Amygdala (tissue), 56 donors: Measurements from ENCODE around the gene FCRLB.
"Not testable (repeated sequence)": the region's sequence is repeated elsewhere in the genome, so short reads cannot be mapped to it uniquely, and the experiment has no call there.

Experiments used
- DNase-seq, 56 donors: peaks; one replicate each; lab custom pipeline; 2025; lab: John Stamatoyannopoulos, UW

FCRLB gene, protein sequence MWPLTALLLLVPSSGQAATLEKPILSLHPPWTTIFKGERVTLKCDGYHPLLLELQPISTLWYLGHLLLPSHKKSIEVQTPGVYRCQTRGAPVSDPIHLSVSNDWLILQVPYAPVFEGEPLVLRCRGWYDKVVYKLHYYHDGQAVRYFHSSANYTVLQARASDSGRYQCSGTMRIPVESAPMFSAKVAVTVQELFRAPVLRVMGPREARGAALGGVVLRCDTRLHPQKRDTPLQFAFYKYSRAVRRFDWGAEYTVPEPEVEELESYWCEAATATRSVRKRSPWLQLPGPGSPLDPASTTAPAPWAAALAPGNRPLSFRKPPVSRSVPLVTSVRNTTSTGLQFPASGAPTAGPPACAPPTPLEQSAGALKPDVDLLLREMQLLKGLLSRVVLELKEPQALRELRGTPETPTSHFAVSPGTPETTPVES

DNA sequence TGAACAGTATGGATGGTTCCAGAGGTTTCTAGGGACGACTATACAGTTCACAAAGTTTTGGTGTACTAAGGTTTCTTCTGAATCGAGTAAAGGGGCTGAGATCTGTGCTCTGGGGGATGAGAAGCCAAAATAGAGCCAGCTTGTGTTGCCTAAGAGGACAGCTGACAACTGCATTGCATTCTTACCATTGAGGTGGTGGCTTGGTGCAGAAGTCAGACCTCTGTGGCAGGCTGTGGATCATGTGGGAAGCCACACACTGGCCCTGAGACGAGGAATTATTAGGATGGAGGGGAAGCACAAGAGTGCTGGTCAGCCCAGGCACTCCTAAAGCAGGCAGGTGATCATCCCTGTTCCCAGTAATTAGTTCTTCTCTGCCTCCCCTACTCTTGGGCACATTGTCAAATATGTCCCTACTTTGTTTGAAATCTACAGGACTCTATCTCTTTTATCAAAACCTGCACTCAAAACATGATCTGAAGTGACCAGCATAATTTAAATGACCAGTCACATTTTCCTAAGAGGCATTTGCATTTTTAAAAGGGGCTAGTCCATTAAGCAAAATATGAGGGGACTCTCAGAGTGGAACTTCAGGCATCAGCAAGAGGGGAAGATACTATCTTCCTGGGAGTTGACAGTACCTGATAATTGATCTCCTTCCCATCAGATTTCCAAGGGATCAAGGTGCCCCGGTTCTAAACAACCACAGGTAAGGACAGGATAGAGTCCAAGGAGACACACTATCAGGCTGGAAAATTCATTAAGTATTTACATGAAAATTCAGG, at the start of gene FCRLB:
Gene FCRLB, plus strand, starts transcription at position 589 of the 782 bp plus-strand sequence. CDS start 1,129 bp downstream, outside the sequence.
- no peak for DNase-seq

DNA sequence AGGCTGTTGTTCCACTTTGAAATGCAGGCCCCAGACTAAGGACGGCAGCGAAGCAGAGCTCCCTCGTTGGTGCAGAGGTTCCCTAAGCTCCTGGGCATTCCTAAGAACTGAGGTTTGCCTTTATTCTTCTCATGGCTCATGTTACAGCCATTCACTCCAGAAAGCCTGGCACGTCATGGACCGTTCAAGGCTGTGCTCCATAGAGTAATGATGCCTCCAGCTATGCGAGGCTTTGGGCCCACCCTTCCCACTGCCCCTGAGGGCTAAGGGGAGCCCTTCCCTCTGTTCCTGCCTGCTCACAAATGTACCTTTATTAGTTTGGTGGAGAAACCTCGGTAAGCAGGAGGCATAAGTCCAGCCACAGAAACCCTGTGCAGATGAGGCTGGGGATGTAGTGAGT, 47.9 kb upstream of the FCRLB start:
- DNase-seq, result not testable (repeated sequence)

DNA sequence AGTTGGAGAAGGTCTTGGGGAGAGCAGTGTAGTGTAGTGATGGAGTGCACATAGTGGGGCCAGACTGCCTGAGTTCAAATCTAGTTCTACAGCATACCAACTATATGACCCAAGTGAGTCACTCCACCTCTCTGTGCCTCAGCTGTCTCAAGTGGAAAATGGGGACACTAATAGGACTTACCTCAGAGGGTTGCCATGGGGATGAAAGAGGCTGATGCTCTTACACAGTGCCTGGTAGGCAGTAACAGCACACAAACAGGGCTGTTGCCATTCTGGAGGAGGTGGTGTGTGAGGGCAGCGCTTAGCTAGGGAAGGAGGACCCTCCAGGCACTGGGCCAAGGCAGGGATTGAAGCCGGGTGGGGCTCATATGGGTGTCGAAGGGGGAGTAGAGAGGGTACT, 46.9 kb upstream of the FCRLB start:
- not testable (repeated sequence) for DNase-seq

DNA sequence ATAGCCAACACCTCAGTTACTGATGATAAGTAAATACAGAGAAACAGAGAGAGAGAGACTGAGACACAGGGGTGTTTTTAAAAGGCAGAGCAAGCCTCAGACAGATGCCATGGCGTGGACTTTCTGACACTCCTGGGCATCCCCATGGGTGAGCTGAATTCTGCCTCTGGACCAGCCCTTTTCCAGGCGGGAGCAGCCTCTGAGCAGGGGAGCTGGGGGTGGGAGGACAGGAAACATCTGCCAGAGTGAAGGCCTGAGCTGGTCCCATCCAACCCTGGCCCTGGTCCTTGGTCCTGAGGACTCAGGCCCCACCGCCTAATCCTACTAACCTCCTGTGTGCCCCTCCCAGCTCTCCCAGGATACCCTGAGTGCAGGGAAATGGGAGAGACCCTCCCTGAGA, 46.4 kb upstream of the FCRLB start:
- not testable (repeated sequence) for DNase-seq

DNA sequence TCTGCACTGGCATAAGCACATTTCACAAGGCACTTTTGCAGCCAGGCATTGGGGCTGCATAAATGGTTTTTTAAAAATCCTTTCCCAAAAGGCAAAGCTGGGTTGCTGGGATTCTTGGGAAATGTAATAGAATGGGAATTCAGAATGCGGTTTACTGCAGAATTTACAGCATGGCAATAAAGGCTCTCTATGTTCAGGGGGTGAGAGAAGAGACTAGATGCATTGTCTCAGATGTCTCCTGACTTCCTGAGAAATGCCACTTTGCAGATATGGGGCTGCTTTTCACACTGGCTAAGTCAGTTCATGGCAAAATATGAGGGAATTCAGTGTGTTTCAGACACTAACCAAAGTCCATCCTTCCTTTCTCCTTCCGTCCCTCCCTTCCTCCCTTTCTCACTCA, 44.9 kb upstream of the FCRLB start:
- DNase-seq, result peak in 2 of 56 donors; percentile 3 to 9

DNA sequence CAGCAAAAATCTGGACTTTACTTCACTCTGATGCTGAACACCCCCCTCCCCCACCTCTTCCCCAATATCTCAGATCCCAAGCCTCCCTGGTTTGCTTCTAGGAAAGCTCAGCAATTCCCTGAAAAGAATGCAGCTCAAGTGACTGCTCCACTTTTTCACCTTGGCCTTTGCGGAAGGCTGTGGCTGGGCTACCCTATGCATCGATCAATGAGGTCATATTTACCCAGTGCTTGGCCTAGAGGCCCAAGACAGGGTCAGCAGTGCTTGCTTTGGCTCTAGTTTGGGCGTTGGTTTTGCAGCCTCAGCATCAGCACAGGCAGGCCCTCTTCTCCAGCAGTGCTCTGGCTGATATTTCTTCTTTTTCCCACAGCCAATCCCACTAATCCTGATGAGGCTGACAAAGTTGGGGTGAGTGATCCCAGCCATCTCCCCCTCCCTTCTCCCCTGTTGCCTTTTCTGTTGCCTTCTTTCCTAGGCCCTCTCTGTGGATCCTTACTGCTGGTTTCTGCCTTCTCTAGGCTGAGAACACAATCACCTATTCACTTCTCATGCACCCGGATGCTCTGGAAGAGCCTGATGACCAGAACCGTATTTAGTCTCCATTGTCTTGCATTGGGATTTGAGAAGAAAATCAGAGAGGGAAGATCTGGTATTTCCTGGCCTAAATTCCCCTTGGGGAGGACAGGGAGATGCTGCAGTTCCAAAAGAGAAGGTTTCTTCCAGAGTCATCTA, 44.2 kb upstream of the FCRLB start:
- DNase-seq, result no peak

DNA sequence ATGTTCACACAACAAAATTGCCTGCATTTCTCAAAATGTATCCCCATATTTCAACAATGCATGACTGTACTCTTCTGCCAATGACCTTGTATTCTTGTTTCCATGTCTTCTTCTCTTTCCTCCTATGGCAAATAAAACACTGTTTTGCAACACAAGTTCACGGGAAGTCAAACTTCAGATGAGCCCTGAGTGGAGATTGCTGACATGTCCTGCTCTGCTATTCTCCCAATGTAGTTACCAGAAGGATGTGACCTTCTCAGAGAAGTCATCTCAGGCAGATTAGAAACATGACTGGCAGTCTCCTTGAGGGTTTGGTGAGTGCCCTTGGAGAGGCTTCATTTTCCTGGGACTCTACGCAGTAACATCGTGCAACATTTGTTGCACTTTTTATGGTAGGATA, 42.8 kb upstream of the FCRLB start:
- DNase-seq, result no peak

DNA sequence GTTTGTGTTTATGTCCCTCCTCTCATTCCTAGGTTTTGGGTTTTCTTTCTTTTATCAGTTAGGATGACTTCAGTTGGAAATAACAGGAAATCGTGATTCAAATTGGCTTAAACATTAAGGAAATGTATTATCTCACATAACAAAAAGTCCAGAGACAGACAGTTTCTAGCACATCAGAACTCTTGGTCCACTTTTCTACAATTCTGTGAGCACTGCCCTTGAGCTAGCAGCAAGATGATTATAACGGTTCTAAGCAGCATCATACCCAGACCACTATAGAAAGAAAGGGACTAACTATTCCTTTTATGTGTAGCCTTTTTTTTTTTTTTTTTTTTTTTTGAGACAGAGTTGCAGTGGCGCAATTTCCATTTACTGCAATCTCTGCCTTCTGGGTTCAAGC, 39.5 kb upstream of the FCRLB start:
- no peak for DNase-seq

DNA sequence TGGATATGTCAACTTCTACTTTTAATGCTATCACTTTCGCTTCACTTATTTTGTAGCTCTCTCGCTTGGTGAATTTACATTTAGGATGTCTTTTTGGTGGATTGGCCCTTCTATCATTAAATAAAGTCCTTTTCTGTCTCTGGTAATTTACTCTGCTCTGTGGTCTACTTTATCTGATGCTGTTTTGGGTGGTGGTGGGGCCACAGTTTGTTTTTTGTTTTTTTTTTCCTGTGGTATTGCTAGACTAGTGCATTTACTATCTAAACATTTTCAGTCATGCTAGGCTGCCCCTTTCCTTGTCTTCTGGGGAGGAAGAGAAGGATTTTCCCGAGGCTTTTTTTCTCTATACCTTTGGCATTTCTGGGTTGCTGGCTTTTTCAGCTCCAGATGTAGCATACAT, 32.4 kb upstream of the FCRLB start:
- no peak for DNase-seq

DNA sequence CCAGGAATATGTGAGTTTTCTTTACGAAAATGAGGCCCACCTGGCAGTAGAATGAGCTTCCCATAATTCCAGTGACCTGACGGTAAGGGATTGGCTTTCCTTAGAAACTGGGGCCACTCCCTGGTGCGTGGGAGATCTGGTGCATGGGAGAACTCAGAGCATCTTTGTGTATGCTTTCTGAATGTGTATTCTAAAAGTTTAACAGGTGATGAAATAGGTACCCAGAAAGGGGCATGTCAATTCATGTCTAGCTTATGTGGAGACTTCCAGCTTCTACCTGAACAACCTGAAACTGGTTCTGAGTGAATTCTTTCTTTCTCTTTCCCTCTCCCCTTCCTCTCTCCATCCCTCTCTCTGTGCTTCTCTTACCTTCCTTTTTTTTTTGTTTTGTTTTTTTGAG, 29.5 kb upstream of the FCRLB start:
- DNase-seq, result no peak

DNA sequence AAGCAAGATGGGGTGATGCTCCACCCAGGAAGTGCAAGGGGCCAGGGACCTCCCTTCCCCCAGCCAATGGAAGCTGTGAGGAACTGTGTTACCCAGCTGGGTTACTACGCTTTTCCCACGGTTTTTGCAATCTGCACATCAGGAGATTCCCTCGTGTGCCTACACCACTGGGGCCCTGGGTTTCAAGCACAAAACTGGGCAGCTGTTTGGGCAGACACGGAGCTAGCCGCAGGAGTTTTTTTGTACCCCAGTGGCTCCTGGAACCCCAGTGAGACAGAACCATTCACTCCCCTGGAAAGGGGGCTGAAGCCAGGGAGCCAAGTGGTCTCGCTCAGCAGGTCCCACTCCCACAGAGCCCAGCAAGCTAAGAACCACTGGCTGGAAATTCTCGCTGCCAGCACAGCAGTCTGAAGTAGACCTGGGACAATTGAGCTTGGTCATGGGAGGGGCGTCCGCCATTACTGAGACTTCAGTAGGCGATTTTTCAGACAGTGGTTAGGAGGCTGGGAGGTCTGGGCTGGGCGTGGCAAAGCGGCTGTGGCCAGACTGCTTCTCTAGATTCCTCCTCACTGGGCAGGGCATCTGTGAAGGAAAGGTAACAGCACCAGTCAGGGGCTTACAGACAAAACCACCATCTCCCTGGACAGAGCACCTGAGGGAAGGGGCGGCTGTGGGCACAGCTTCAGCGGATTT, 28.2 kb upstream of the FCRLB start:
- DNase-seq, result not testable (repeated sequence)

DNA sequence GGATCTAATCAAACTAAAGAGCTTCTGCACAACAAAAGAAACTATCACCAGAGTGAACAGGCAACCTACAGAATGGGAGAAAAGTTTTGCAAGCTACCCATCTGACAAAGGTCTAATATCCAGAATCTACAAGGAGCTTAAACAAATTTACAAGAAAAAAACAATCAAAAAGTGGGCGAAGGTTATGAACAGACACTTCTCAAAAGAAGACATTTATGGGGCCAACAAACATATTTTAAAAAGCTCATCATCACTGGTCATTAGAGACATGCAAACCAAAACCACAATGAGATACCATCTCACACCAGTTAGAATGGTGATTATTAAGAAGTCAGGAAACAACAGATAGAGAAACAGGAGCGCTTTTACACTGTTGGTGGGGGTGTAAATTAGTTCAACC, 23.0 kb upstream of the FCRLB start:
- DNase-seq, result not testable (repeated sequence)

DNA sequence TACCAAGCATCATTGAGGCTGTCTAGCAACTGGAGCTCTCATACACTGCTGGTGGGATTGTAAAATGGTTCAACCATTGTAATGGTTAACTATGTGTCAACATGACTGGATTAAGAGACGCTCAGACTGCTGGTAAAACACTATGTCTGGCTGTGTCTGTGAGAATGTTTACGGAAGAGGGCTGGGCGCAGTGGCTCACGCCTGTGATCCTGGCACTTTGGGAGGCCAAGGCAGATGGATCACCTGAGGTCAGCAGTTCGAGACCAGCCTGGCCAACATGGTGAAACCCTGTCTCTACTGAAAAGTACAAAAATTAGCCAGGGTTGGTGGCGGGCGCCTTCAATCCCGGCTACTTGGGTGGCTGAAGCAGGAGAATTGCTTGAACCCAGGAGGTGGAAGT, 19.1 kb upstream of the FCRLB start:
- no peak for DNase-seq

DNA sequence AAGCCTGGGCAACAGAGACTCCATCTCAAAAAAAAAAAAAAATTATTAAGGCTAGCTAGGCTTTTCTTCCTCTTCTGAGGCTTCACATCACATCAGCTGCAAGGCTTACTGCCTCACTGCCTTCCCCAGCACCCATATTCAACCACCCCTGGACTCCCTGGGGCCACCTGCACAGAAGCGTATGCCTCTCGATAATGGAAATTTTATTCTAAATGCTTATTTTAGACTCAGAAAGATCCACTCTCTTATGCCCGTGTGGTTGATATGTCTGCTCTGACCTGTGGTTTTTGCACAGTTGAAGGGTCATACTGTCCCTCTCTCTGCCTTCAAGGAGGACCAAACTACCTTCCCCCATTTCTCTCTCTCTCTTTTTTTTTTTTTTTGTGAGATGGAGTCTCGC, 15.8 kb upstream of the FCRLB start:
- DNase-seq, result no peak

DNA sequence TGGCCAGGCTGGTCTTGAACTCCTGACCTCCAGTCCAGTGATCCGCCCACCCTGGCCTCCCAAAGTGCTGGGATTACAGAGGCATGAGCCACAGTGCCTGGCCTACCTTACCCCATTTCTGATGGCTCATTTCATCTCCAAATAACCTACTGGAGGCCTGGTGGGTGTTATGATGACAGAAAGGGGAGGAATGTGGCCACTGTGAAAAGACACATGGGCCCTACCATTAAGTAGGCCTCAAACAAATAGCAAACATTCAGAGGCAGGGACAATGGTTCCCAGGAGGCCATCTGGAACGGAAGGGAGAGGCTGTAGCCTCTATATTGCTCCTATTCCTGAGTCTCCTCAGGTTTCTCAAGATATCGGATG, 15.2 kb upstream of the FCRLB start:
- DNase-seq, result no peak

DNA sequence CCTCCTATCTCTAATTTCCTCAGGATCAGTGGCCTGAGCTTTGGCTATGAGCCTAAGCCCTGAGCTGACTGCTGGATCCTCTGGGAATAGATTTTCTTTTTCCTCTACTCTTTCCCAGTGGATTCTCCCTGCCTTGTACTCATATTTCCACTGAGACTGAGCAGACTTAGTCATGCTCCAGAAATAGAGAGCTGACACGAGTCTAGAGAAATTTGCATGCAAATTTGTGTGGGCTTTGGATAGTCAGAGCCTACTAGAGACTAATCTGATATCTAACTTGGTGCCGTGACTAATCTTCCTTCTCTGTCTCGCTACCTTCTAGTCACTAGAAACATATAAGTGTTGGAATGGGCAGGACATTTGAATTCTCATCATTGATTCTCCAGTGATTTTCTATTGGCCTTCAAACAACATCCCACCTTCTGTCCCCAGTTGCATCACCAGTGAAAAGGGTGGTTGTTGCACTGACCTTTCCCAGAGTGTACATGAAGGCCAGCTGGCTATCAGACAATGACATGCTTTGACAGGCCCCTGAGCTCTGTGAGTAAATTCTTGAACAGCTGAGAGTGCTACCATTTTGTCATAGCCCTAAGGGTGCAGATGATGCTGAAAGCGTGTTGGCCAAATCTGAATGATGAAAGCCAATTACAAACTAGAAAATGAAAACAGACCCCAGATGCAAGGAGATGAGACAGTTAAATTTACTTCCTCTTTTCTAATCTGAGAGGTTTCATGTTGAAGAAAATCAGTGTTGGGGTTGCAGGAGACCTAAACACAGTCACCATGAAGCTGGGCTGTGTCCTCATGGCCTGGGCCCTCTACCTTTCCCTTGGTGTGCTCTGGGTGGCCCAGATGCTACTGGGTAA, 14.6 kb upstream of the FCRLB start, which contains the start of gene FCRLA:
Gene FCRLA, plus strand, starts transcription at position 748 of the 866 bp plus-strand sequence. Its CDS starts 36 bp downstream, at position 784.
- DNase-seq, result peak in 13 of 56 donors; percentile 2 to 56 (median 14)

DNA sequence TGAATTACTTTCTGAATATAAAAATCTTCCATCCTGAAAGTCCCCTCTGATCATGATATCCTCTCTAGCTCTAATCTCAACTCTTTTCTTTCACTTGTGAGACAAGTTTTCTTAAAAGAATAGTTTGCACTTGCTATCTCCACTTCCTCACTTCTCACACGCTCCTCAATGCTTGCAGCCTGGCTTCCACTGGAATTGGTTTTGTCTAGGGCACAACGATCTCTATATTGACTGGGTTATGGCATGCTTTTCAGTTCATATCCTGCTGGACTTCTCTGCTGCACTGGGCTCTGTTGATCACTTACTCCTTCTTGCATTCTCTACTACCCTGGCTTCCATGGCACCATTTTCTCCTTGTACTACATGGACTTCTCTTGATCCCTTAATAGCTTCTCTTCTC, 13.8 kb upstream of the FCRLB start:
- no peak for DNase-seq

DNA sequence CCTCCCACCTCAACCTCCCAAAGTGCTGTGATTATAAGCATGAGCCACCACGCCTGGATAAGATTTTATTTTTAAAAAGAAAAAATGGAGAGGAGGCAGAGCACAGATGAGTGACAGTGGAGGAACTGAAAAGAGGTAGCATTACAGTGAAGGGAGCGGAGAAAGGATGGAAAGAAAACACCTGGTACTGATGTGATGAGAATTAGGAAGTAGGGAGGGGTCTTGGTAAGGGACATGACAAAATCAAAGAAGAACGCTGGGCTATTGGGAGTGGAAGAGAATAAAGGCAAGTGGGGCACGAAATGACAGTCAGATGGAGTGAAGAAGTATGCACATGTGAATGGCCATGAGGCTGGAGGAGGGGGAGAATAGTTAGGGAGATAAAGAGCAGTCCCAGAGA, 12.0 kb upstream of the FCRLB start:
- DNase-seq, result no peak

DNA sequence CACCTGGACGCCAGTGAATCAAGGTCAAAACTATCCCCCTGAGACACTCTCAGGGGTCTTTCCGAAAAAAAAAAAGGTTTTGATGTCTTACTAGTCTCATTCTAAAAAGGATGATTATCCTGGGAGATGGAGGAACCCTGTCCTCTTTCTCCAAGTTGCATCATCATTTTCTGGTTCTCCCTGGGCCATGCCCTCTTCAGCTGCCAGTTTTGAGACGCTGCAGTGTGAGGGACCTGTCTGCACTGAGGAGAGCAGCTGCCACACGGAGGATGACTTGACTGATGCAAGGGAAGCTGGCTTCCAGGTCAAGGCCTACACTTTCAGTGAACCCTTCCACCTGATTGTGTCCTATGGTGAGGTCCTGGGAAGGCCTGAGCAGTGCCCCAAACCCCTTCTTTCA, 10.8 kb upstream of the FCRLB start:
- DNase-seq, result no peak
